ENCODE results near the gene ARHGAP10. TPM values are rescaled to one million over a fixed set of nuclear protein-coding genes. Genes with fewer than 3 reads are reported as not detected.
A peak's percentile ranks its signal among the peaks of the same experiment; 100 is the strongest.

ARHGAP10 gene
- polyA plus RNA-seq, 3 donors from 2014 or later: 5.3 to 13.2 (median 7.0) TPM

- Mint-ChIP-seq H3K36me3 (peaks cover 30 to 48% (median 38%) of the 10 kb centered on the region in 3 donors), H3K4me3 (no peak overlapping the region), H3K27ac (no peak overlapping the region), H3K9me3 (no peaks in the 10 kb centered on the region), H3K27me3 (ENCODE audit: low read depth in 3 of 3) (peaks cover 0 to 2% (median 1%) of the 10 kb centered on the region in 3 donors), H3K4me1 (no peaks in the 10 kb centered on the region)
- no peak for DNase-seq
Observed at GRCh38 chr4:147960971-147961370, 229.1 kb downstream of the ARHGAP10 start.

DNA sequence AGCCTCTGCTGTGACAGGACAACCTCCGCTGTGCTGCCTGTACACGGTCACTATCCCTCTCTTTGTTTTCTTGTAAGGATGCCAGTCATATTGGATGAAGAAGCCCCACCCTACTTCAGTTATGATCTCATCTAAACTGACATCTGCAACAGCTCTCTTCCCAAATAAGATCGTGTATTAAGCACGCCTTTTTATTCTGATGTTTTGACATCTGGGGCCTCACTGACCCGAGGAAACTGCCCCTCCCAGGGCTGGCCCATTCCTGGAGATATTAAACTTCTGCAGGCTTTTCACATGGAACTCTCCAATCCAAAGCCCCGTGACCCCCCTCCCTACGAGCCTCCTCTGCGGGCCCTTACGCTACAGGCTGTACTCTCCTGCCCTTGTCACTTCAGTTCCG, 232.0 kb downstream of the ARHGAP10 start:
- Mint-ChIP-seq H3K27ac (no peak overlapping the region), H3K27me3 (ENCODE audit: low read depth in 3 of 3) (peaks cover 0 to 4% (median 2%) of the 10 kb centered on the region in 3 donors), H3K9me3 (no peaks in the 10 kb centered on the region), H3K4me3 (no peak overlapping the region), H3K4me1 (peaks cover 0 to under 1% of the 10 kb centered on the region in 2 donors), H3K36me3 (peaks cover 29 to 45% (median 42%) of the 10 kb centered on the region in 3 donors)
- DNase-seq: no peak

DNA sequence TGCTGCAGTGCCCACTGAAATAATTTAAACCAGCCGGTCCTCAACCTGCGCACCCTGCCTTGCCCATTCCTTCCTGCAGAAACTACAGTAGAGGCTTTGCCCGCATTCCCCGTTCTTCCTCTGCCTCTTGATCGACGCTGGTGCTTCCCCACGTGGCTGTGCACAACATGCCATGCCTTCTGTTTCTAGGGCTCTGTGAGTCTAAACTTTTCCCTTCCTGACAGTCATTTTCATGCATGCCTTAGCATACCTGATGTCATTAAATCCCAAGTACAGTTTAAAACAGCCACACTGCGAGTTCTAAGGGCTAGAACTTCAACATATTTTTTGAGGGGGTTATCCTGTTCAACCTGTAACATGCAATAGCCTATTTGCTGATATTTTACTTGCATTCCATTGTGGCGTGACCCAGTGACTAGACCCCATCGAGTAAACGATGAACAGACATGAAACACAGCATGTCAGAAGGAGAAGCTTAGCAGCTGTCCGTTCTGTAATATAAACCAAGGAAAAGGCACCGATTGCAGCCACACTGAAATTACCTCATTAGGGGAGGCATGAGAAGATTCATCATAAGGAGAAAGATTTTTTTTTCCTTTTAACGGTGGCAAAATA, 232.5 kb downstream of the ARHGAP10 start:
- Mint-ChIP-seq H3K4me1 (peaks cover 0 to 6% of the 10 kb centered on the region in 2 donors), H3K27ac (no peak overlapping the region), H3K9me3 (no peaks in the 10 kb centered on the region), H3K4me3 (no peak overlapping the region), H3K36me3 (peaks cover 29 to 43% (median 41%) of the 10 kb centered on the region in 3 donors), H3K27me3 (ENCODE audit: low read depth in 3 of 3) (peaks cover 0 to 4% (median 2%) of the 10 kb centered on the region in 3 donors)
- no peak for DNase-seq

GRCh38 chr4:147965056-147965455, 233.2 kb downstream of the ARHGAP10 start:
- no peak for DNase-seq
- Mint-ChIP-seq H3K27ac (no peak overlapping the region), H3K36me3 (peaks cover 29 to 45% (median 43%) of the 10 kb centered on the region in 3 donors), H3K9me3 (no peaks in the 10 kb centered on the region), H3K27me3 (ENCODE audit: low read depth in 3 of 3) (peaks cover 0 to 4% (median 2%) of the 10 kb centered on the region in 3 donors), H3K4me3 (no peak overlapping the region), H3K4me1 (peaks cover 7 to 13% of the 10 kb centered on the region in 2 donors)

GRCh38 chr4:147965873-147966272, 234.0 kb downstream of the ARHGAP10 start:
- H3K27ac Mint-ChIP-seq: no peak overlapping the region
- H3K4me3 Mint-ChIP-seq: no peak overlapping the region
- no peak for DNase-seq
- H3K4me1 Mint-ChIP-seq: peaks cover 10 to 17% of the 10 kb centered on the region in 2 donors
- H3K36me3 Mint-ChIP-seq: peaks cover 29 to 48% (median 43%) of the 10 kb centered on the region in 3 donors
- H3K27me3 Mint-ChIP-seq (ENCODE audit: low read depth in 3 of 3): peaks cover 0 to 4% (median 2%) of the 10 kb centered on the region in 3 donors
- H3K9me3 Mint-ChIP-seq: no peaks in the 10 kb centered on the region

GRCh38 chr4:147968641-147969040, 236.8 kb downstream of the ARHGAP10 start:
- H3K36me3 Mint-ChIP-seq: peaks cover 36 to 49% (median 38%) of the 10 kb centered on the region in 3 donors
- peak overlapping the region in 1 of 6 donors; percentile 21 for H3K27ac Mint-ChIP-seq
- H3K4me3 Mint-ChIP-seq: no peak overlapping the region
- H3K9me3 Mint-ChIP-seq: no peaks in the 10 kb centered on the region
- no peak for DNase-seq
- peaks cover 10 to 17% of the 10 kb centered on the region in 2 donors for H3K4me1 Mint-ChIP-seq
- peaks cover 0 to 3% (median 3%) of the 10 kb centered on the region in 3 donors for H3K27me3 Mint-ChIP-seq (ENCODE audit: low read depth in 3 of 3)

DNA sequence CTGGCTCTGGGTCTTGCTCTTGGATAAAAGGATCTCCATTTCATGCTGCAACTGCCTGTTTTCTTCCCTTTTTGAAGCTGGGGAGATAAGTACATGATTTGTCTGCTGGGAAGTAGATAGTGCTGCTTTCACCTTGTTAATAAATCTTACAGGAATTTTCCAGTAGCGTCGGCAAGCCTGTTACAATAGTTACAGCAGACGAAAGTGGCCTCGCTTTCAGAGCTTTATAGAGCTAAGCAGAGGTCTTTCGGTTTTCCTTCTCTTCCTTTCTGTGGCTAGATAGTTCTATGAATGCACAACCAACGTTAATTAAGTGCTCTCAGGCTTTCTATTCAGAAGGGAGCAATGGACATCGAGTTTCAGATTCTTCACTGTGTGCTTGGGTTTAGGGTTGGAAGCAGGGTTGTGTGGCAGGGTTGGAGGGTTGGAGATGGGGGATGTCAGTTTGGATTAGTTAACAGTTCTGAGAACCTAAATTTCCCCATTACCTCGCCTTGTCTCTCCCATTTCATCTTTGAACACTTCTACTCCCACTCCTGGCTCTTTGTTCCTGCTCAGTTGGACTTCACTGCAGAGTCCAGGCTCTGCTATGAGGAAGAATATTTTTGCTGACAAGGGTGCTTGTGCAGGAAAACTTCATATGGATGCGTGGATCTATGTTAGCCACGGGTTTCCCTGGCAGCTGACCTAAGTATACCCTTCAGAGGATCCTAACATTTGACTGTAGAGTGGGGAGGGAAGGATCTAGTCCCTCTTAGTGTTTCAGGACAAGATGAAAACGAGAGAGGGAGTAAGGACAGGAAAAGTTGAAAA, 237.9 kb downstream of the ARHGAP10 start:
- peak overlapping the region in 4 of 5 donors; percentile 20 to 34 (median 30) for H3K4me3 Mint-ChIP-seq
- H3K27me3 Mint-ChIP-seq (ENCODE audit: low read depth in 3 of 3): peaks cover 0 to 3% (median 3%) of the 10 kb centered on the region in 3 donors
- peaks cover 39 to 50% (median 41%) of the 10 kb centered on the region in 3 donors for H3K36me3 Mint-ChIP-seq
- peak overlapping the region in 4 of 6 donors; percentile 29 to 73 (median 34) for H3K27ac Mint-ChIP-seq
- no peaks in the 10 kb centered on the region for H3K9me3 Mint-ChIP-seq
- no peak for DNase-seq
- peaks cover 10 to 17% of the 10 kb centered on the region in 2 donors for H3K4me1 Mint-ChIP-seq

DNA sequence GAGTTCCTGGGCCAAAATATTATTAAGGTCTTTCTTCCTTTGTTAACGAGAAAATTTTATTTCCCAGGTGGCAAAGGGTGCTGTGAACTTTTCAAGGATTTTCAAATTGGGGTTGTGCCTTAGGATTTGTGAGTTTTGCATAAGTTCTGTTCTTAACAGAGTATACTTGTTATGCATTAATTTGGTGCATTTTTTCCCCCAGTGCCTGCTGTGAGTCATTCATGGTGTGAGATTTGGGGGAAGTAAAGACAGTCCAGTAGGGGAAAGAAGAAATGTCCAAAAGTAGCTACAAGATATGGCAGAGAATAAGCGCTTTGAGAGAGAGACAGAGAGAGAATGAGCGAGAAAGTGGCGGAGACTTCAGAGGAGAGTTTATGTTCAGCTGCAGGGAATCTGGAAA, 239.2 kb downstream of the ARHGAP10 start:
- peaks cover 10 to 17% of the 10 kb centered on the region in 2 donors for H3K4me1 Mint-ChIP-seq
- H3K9me3 Mint-ChIP-seq: peaks cover 0 to 3% (median 0%) of the 10 kb centered on the region in 6 donors
- no peak overlapping the region for H3K27ac Mint-ChIP-seq
- peaks cover 38 to 40% (median 40%) of the 10 kb centered on the region in 3 donors for H3K36me3 Mint-ChIP-seq
- H3K27me3 Mint-ChIP-seq (ENCODE audit: low read depth in 3 of 3): peaks cover 0 to 3% (median 3%) of the 10 kb centered on the region in 3 donors
- no peak overlapping the region for H3K4me3 Mint-ChIP-seq
- no peak for DNase-seq

GRCh38 chr4:147975325-147975724, 243.4 kb downstream of the ARHGAP10 start:
- peak overlapping the region in 1 of 6 donors; percentile 3 for H3K27ac Mint-ChIP-seq
- H3K36me3 Mint-ChIP-seq: peaks cover 20 to 28% (median 21%) of the 10 kb centered on the region in 3 donors
- H3K4me1 Mint-ChIP-seq: peaks cover 4 to 5% of the 10 kb centered on the region in 2 donors
- peaks cover 0 to 3% (median 0%) of the 10 kb centered on the region in 6 donors for H3K9me3 Mint-ChIP-seq
- H3K27me3 Mint-ChIP-seq (ENCODE audit: low read depth in 3 of 3): peaks cover 0 to 3% (median 3%) of the 10 kb centered on the region in 3 donors
- DNase-seq: no peak
- no peak overlapping the region for H3K4me3 Mint-ChIP-seq

GRCh38 chr4:147975933-147976928, 244.3 kb downstream of the ARHGAP10 start:
- no peak for DNase-seq
- H3K4me3 Mint-ChIP-seq: no peak overlapping the region
- H3K9me3 Mint-ChIP-seq: peaks cover 0 to 3% (median 0%) of the 10 kb centered on the region in 6 donors
- H3K27ac Mint-ChIP-seq: no peak overlapping the region
- H3K4me1 Mint-ChIP-seq: peaks cover 8 to 12% of the 10 kb centered on the region in 2 donors
- H3K36me3 Mint-ChIP-seq: peaks cover 19 to 26% (median 20%) of the 10 kb centered on the region in 3 donors
- peaks cover 0 to 3% (median 1%) of the 10 kb centered on the region in 3 donors for H3K27me3 Mint-ChIP-seq (ENCODE audit: low read depth in 3 of 3)

GRCh38 chr4:147980586-147980985, 248.7 kb downstream of the ARHGAP10 start:
- no peaks in the 10 kb centered on the region for H3K9me3 Mint-ChIP-seq

GRCh38 chr4:147981305-147981704, 249.4 kb downstream of the ARHGAP10 start:
- DNase-seq: no peak
- Mint-ChIP-seq H3K4me1 (peaks cover 12 to 23% of the 10 kb centered on the region in 2 donors), H3K9me3 (no peaks in the 10 kb centered on the region), H3K27ac (no peak overlapping the region), H3K4me3 (no peak overlapping the region), H3K36me3 (peaks cover 3 to 4% (median 4%) of the 10 kb centered on the region in 3 donors), H3K27me3 (ENCODE audit: low read depth in 3 of 3) (peaks cover 0 to 3% (median 0%) of the 10 kb centered on the region in 3 donors)

More at GRCh38 chr4:147980586-147980985, 248.7 kb downstream of the ARHGAP10 start:
- no peak overlapping the region for H3K4me3 Mint-ChIP-seq
- H3K36me3 Mint-ChIP-seq: peaks cover 3 to 4% (median 4%) of the 10 kb centered on the region in 3 donors
- no peak for DNase-seq
- H3K27me3 Mint-ChIP-seq (ENCODE audit: low read depth in 3 of 3): peaks cover 0 to 3% (median 0%) of the 10 kb centered on the region in 3 donors
- H3K4me1 Mint-ChIP-seq: peaks cover 12 to 23% of the 10 kb centered on the region in 2 donors
- no peak overlapping the region for H3K27ac Mint-ChIP-seq
